C4-2B (cell line): Measurements from ENCODE around the gene CDK14.

ENCODE experiments used
- ZFX ChIP-seq: fragments of 450-650 bp; IDR thresholded peaks from 2 replicates; pipeline ENCODE4 v1.6.1; 2017
- TF ChIP-seq, protein P1 (sequence below): fragments of 450-650 bp; conservative IDR thresholded peaks from 2 replicates; pipeline ENCODE4 v1.5.1; 2017; ENCODE audit warnings: mild to moderate bottlenecking

DNA sequence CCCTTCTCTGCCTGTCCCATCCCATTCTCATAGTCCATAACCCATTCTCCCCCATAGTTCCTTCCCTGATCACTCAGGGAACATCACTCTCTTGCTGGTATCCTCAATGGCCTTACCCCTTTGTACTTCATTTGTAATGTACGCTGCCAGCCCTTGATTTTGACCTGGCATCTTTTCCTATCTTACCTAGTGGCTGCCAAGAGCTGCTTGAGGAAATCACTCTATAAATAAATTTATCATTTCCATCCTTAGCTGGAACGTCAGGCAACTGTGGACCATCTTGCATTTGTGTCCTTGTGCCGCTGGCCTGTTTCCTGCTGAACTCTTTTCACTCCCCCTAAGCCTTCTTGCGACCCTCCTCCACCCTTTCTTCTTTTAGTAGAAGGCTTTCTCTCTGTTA lies 14.0 kb downstream of the CDK14 start:
- TF ChIP-seq, protein P1, sequence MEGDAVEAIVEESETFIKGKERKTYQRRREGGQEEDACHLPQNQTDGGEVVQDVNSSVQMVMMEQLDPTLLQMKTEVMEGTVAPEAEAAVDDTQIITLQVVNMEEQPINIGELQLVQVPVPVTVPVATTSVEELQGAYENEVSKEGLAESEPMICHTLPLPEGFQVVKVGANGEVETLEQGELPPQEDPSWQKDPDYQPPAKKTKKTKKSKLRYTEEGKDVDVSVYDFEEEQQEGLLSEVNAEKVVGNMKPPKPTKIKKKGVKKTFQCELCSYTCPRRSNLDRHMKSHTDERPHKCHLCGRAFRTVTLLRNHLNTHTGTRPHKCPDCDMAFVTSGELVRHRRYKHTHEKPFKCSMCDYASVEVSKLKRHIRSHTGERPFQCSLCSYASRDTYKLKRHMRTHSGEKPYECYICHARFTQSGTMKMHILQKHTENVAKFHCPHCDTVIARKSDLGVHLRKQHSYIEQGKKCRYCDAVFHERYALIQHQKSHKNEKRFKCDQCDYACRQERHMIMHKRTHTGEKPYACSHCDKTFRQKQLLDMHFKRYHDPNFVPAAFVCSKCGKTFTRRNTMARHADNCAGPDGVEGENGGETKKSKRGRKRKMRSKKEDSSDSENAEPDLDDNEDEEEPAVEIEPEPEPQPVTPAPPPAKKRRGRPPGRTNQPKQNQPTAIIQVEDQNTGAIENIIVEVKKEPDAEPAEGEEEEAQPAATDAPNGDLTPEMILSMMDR: no peak
- no peak for TF ChIP-seq ZFX
